ENCODE results near the gene DNAJC10.
"Not testable (repeated sequence)": the region's sequence is repeated elsewhere in the genome, so short reads cannot be mapped to it uniquely, and the experiment has no call there.

Gene DNAJC10

DNA sequence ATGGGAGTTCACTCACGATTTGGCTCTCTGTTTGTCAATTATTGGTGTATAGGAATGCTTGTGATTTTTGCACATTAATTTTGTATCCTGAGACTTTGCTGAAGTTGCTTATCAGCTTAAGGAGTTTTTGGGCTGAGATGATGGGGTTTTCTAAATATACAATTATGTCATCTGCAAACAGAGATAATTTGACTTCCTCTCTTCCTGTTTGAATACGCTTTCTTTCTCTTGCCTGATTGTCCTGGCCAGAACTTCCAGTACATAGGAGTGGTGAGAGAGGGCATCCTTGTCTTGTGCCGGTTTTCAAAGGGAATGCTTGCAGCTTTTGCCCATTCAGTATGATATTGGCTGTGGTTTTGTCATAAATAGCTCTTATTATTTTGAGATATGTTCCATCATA is 66.6 kb downstream of the DNAJC10 start:
- H2BK12ac ChIP-seq (ENCODE audit: low read length); H4K91ac ChIP-seq (ENCODE audit: low read depth, low read length, poor library complexity); H2BK120ac ChIP-seq (ENCODE audit: low read depth, low read length); H3K23ac ChIP-seq (ENCODE audit: low read depth, low read length, poor library complexity); H3K27me3 ChIP-seq (ENCODE audit: control insufficient read depth in 3 of 3, insufficient read depth in 3 of 3, low read depth in 1 of 3, low read length in 3 of 3); H2BK15ac ChIP-seq (ENCODE audit: low read length); H3K18ac ChIP-seq (ENCODE audit: low read length); DNase-seq (ENCODE audit: low spot score); H3K14ac ChIP-seq (ENCODE audit: low read length); H3K27ac ChIP-seq (replicated peaks; ENCODE audit: low read length); H3K4ac ChIP-seq (ENCODE audit: low read length); H2AFZ ChIP-seq (ENCODE audit: low read length); H3K4me2 ChIP-seq (ENCODE audit: insufficient read depth, low read length, poor library complexity, severe bottlenecking); H3K9me3 ChIP-seq (replicated peaks in 1 of 2; ENCODE audit: control insufficient read depth in 2 of 2, insufficient read depth in 1 of 2, low read depth in 1 of 2, low read length in 2 of 2); H3K4me1 ChIP-seq (ENCODE audit: control insufficient read depth in 2 of 2, insufficient read depth in 1 of 2, low read depth in 1 of 2, low read length in 2 of 2); H3K79me1 ChIP-seq (ENCODE audit: low read depth, low read length); H4K8ac ChIP-seq (ENCODE audit: low read depth, low read length); H3K4me3 ChIP-seq (ENCODE audit: low read length in 2 of 2); H2BK5ac ChIP-seq (ENCODE audit: low read length); H2AK5ac ChIP-seq (ENCODE audit: low read depth, low read length); H3K9ac ChIP-seq (ENCODE audit: low read depth, low read length, poor library complexity): not testable (repeated sequence)
- H3K36me3 ChIP-seq (replicated peaks in 1 of 2; ENCODE audit: control insufficient read depth in 2 of 2, insufficient read depth in 2 of 2, low read length in 2 of 2), result peaks cover 6 to 29% of the 10 kb centered on the region in 2 donors
- WGBS, 2 donors (ENCODE audit: extremely low coverage in 2 of 2, insufficient read length in 2 of 2, insufficient replicate concordance in 1 of 2), result no CpG with 5 or more reads among the region's 3 CpGs

DNA sequence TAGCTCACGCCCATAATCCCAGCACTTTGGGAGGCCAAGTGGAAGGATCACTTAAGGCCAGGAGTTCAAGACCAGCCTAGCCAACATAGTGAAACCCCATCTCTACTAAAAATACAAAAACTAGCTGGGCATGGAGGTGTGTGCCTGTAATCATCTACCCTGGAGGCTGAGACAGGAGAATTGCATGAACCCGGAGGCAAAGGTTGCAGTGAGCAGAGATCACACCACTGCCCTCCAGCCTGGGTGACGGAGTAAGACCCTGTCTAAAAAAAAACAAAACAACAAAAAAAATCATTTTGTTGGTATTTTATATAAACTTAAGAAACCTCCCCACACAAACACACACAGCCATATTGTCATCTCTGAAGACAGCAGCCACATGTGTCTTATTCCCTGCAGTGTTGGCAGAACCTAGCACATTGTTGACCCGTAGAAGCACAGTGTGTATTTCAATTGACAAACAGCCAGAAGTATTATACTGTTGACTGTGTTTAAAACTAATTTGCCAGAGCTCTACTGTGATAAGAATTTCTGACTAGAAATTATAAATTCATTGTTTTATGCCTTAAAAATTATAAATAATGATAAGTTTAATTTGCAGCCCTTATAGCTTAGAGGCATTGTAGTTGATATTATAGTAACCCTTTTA is 68.1 kb downstream of the DNAJC10 start:
- Histone ChIP-seq H3K27me3 (ENCODE audit: control insufficient read depth in 3 of 3, insufficient read depth in 3 of 3, low read depth in 1 of 3, low read length in 3 of 3) (no peaks in the 10 kb centered on the region), H3K4me3 (ENCODE audit: low read length in 2 of 2) (no peak overlapping the region), H2BK15ac (ENCODE audit: low read length) (no peak overlapping the region), H2AFZ (ENCODE audit: low read length) (no peak overlapping the region), H2AK5ac (ENCODE audit: low read depth, low read length) (no peak overlapping the region), H3K4me2 (ENCODE audit: insufficient read depth, low read length, poor library complexity, severe bottlenecking) (no peak overlapping the region), H3K36me3 (replicated peaks in 1 of 2; ENCODE audit: control insufficient read depth in 2 of 2, insufficient read depth in 2 of 2, low read length in 2 of 2) (peaks cover 6 to 16% of the 10 kb centered on the region in 2 donors), H2BK12ac (ENCODE audit: low read length) (no peak overlapping the region), H3K18ac (ENCODE audit: low read length) (no peak overlapping the region), H3K27ac (replicated peaks; ENCODE audit: low read length) (no peak overlapping the region), H2BK5ac (ENCODE audit: low read length) (no peak overlapping the region), H3K14ac (ENCODE audit: low read length) (no peak overlapping the region), H3K9ac (ENCODE audit: low read depth, low read length, poor library complexity) (no peak overlapping the region), H4K91ac (ENCODE audit: low read depth, low read length, poor library complexity) (no peak overlapping the region), H3K9me3 (replicated peaks in 1 of 2; ENCODE audit: control insufficient read depth in 2 of 2, insufficient read depth in 1 of 2, low read depth in 1 of 2, low read length in 2 of 2) (peaks cover 2 to 4% of the 10 kb centered on the region in 2 donors), H3K4me1 (ENCODE audit: control insufficient read depth in 2 of 2, insufficient read depth in 1 of 2, low read depth in 1 of 2, low read length in 2 of 2) (no peaks in the 10 kb centered on the region), H3K4ac (ENCODE audit: low read length) (no peak overlapping the region), H2BK120ac (ENCODE audit: low read depth, low read length) (no peak overlapping the region), H3K79me1 (ENCODE audit: low read depth, low read length) (no peaks in the 10 kb centered on the region), H3K23ac (ENCODE audit: low read depth, low read length, poor library complexity) (no peak overlapping the region), H4K8ac (ENCODE audit: low read depth, low read length) (no peak overlapping the region)
- WGBS, 2 donors (ENCODE audit: extremely low coverage in 2 of 2, insufficient read length in 2 of 2, insufficient replicate concordance in 1 of 2), result no CpG with 5 or more reads among the region's 4 CpGs
- no peak for DNase-seq (ENCODE audit: low spot score)

DNA sequence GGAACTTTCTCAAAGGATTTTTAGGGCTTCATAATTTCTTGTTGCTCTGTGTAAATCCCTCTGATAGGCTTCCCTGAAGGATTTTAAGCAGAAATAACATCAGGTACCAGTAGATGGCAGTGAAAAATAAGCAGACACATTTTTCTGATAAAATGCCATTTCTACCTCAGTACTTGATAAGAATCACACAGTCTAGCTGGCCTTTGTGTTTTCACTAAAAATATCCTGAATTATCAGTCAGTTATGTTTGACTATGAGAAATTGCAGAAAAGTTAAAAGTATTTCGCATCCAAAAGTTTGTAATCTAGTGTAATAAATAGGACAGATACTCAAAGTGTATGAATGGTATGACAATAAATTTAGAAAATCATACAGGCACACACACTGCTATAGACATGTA is 68.7 kb downstream of the DNAJC10 start:
- Histone ChIP-seq H4K91ac (ENCODE audit: low read depth, low read length, poor library complexity) (no peak overlapping the region), H2BK120ac (ENCODE audit: low read depth, low read length) (no peak overlapping the region), H3K14ac (ENCODE audit: low read length) (no peak overlapping the region), H3K36me3 (replicated peaks in 1 of 2; ENCODE audit: control insufficient read depth in 2 of 2, insufficient read depth in 2 of 2, low read length in 2 of 2) (peaks cover 6 to 10% of the 10 kb centered on the region in 2 donors), H2BK15ac (ENCODE audit: low read length) (no peak overlapping the region), H4K8ac (ENCODE audit: low read depth, low read length) (no peak overlapping the region), H3K4ac (ENCODE audit: low read length) (no peak overlapping the region), H3K4me3 (ENCODE audit: low read length in 2 of 2) (no peak overlapping the region), H3K4me2 (ENCODE audit: insufficient read depth, low read length, poor library complexity, severe bottlenecking) (no peak overlapping the region), H3K18ac (ENCODE audit: low read length) (no peak overlapping the region), H3K23ac (ENCODE audit: low read depth, low read length, poor library complexity) (no peak overlapping the region), H3K27ac (replicated peaks; ENCODE audit: low read length) (no peak overlapping the region), H3K9me3 (replicated peaks in 1 of 2; ENCODE audit: control insufficient read depth in 2 of 2, insufficient read depth in 1 of 2, low read depth in 1 of 2, low read length in 2 of 2) (peaks cover 2 to 4% of the 10 kb centered on the region in 2 donors), H2AK5ac (ENCODE audit: low read depth, low read length) (no peak overlapping the region), H3K4me1 (ENCODE audit: control insufficient read depth in 2 of 2, insufficient read depth in 1 of 2, low read depth in 1 of 2, low read length in 2 of 2) (no peaks in the 10 kb centered on the region), H2BK12ac (ENCODE audit: low read length) (no peak overlapping the region), H3K79me1 (ENCODE audit: low read depth, low read length) (no peaks in the 10 kb centered on the region), H3K27me3 (ENCODE audit: control insufficient read depth in 3 of 3, insufficient read depth in 3 of 3, low read depth in 1 of 3, low read length in 3 of 3) (no peaks in the 10 kb centered on the region), H2AFZ (ENCODE audit: low read length) (no peak overlapping the region), H3K9ac (ENCODE audit: low read depth, low read length, poor library complexity) (no peak overlapping the region), H2BK5ac (ENCODE audit: low read length) (no peak overlapping the region)
- WGBS, 2 donors (ENCODE audit: extremely low coverage in 2 of 2, insufficient read length in 2 of 2, insufficient replicate concordance in 1 of 2), result no CpG with 5 or more reads among the region's 1 CpG
- DNase-seq (ENCODE audit: low spot score), result peak; percentile 33

DNA sequence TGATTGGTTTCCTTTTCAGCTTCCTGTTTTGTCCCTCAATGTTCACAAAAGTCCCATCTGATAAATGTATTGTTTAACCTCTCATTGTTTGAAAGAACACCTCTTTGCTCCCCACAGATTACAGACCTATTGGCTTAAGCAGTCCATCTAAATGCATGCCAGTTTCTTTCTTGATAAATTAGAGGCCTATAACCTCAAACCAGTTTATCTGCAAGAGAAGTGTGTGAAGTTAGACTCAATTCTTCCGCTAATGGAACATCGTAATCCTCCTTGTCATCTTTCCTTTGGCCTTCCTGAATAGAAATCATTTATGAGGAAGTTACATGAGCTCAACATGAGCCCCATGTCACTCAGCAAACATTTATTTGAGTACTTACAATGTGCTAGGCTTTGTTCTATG is 76.4 kb downstream of the DNAJC10 start:
- Histone ChIP-seq H3K4ac (ENCODE audit: low read length) (no peak overlapping the region), H2BK15ac (ENCODE audit: low read length) (no peak overlapping the region), H3K4me2 (ENCODE audit: insufficient read depth, low read length, poor library complexity, severe bottlenecking) (no peak overlapping the region), H3K18ac (ENCODE audit: low read length) (no peak overlapping the region), H4K8ac (ENCODE audit: low read depth, low read length) (no peak overlapping the region), H2BK12ac (ENCODE audit: low read length) (no peak overlapping the region), H3K23ac (ENCODE audit: low read depth, low read length, poor library complexity) (no peak overlapping the region), H2AFZ (ENCODE audit: low read length) (no peak overlapping the region), H3K14ac (ENCODE audit: low read length) (no peak overlapping the region), H2BK120ac (ENCODE audit: low read depth, low read length) (no peak overlapping the region), H3K36me3 (replicated peaks in 1 of 2; ENCODE audit: control insufficient read depth in 2 of 2, insufficient read depth in 2 of 2, low read length in 2 of 2) (no peaks in the 10 kb centered on the region), H3K9me3 (replicated peaks in 1 of 2; ENCODE audit: control insufficient read depth in 2 of 2, insufficient read depth in 1 of 2, low read depth in 1 of 2, low read length in 2 of 2) (no peaks in the 10 kb centered on the region), H2AK5ac (ENCODE audit: low read depth, low read length) (no peak overlapping the region), H2BK5ac (ENCODE audit: low read length) (no peak overlapping the region), H3K27ac (replicated peaks; ENCODE audit: low read length) (no peak overlapping the region), H3K9ac (ENCODE audit: low read depth, low read length, poor library complexity) (no peak overlapping the region), H3K79me1 (ENCODE audit: low read depth, low read length) (no peaks in the 10 kb centered on the region), H3K4me3 (ENCODE audit: low read length in 2 of 2) (no peak overlapping the region), H3K27me3 (ENCODE audit: control insufficient read depth in 3 of 3, insufficient read depth in 3 of 3, low read depth in 1 of 3, low read length in 3 of 3) (no peaks in the 10 kb centered on the region), H4K91ac (ENCODE audit: low read depth, low read length, poor library complexity) (no peak overlapping the region), H3K4me1 (ENCODE audit: control insufficient read depth in 2 of 2, insufficient read depth in 1 of 2, low read depth in 1 of 2, low read length in 2 of 2) (peaks cover 0 to 1% of the 10 kb centered on the region in 2 donors)
- DNase-seq (ENCODE audit: low spot score), result no peak
- WGBS, 2 donors (ENCODE audit: extremely low coverage in 2 of 2, insufficient read length in 2 of 2, insufficient replicate concordance in 1 of 2), result no CpG with 5 or more reads among the region's 2 CpGs

All from neuronal stem cell (in vitro differentiated cells).